Lower leg skin (tissue), 3 donors: ENCODE results near the gene VAV3.

Experiments used
- POLR2A ChIP-seq, 2 donors: fragments of 450-650 bp; IDR thresholded peaks; one replicate each; pipeline ENCODE4 v1.6.1; 2016 to 2017; ENCODE audit warnings: antibody characterized with exemption in 2 of 2, mild to moderate bottlenecking in 1 of 2, moderate library complexity in 1 of 2
- TF ChIP-seq, protein P1 (sequence below), 3 donors: fragments of 450-650 bp; IDR thresholded peaks; one replicate each; pipeline ENCODE4 v1.5.1; 2016; ENCODE audit warnings: antibody characterized with exemption in 3 of 3, mild to moderate bottlenecking in 3 of 3, moderate library complexity in 2 of 3

DNA sequence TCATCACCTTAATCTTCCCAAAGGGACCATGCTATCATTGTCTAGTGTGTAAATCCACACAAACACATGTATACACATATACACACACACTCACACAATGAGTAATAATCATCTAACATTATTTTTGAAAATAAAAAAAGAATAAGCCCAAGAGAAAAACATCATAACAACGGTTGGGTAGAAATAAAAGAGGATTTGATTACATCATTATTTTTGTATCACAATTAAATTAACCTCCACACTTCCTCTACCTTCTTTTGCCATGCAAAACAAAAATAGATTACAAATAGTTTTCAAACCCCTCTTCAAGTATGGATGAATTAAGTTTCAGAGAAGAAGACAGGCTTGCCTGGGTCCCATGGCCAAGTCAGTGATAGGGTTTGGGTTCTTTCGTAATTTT, 238.1 kb downstream of the VAV3 start:
- TF ChIP-seq, protein P1, sequence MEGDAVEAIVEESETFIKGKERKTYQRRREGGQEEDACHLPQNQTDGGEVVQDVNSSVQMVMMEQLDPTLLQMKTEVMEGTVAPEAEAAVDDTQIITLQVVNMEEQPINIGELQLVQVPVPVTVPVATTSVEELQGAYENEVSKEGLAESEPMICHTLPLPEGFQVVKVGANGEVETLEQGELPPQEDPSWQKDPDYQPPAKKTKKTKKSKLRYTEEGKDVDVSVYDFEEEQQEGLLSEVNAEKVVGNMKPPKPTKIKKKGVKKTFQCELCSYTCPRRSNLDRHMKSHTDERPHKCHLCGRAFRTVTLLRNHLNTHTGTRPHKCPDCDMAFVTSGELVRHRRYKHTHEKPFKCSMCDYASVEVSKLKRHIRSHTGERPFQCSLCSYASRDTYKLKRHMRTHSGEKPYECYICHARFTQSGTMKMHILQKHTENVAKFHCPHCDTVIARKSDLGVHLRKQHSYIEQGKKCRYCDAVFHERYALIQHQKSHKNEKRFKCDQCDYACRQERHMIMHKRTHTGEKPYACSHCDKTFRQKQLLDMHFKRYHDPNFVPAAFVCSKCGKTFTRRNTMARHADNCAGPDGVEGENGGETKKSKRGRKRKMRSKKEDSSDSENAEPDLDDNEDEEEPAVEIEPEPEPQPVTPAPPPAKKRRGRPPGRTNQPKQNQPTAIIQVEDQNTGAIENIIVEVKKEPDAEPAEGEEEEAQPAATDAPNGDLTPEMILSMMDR (IDR thresholded peaks at IDR 0.05), result no peak
- TF ChIP-seq POLR2A (IDR thresholded peaks at IDR 0.05), result no peak
